ENCODE results near the gene KRT36. TPM values are rescaled to one million over a fixed set of nuclear protein-coding genes. Genes with fewer than 3 reads are reported as not detected.

The KRT36 gene
- total and polyA plus RNA-seq, 2 of the 8 experiments (the other 6 are each of a cell fraction or from before 2014, with no cell fraction given), result not detected

GRCh38 chr17:41529491-41529915 is 39.8 kb upstream of the KRT36 start:
- TF ChIP-seq KDM5A (IDR thresholded peaks at IDR 0.05; ENCODE audit: low read length), result no peak
- no peak for TF ChIP-seq CREB1 (IDR thresholded peaks at IDR 0.05)
- no peak for TF ChIP-seq ASH2L (IDR thresholded peaks at IDR 0.05; ENCODE audit: low read length)
- TF ChIP-seq USF2 (IDR thresholded peaks at IDR 0.05; ENCODE audit: low read length), result no peak
- Histone ChIP-seq H2BK5ac (ENCODE audit: low read depth, low read length) (peak overlapping the region; percentile 69; the same call in 1 of the 2 replicates), H3K9ac (replicated peaks in 1 of 4; ENCODE audit: extremely low read depth in 1 of 4, low read depth in 3 of 4, low read length in 3 of 4) (no peak overlapping the region), H3K4me3 (ENCODE audit: extremely low read depth in 1 of 4, insufficient read depth in 2 of 4, low read depth in 3 of 4, low read length in 4 of 4) (no peak overlapping the region), H2BK20ac (ENCODE audit: low read length) (no peak overlapping the region), H4K20me1 (replicated peaks in 1 of 2; ENCODE audit: control insufficient read depth in 1 of 2, insufficient read depth in 2 of 2, low read length in 2 of 2) (peaks cover 2 to 10% of the 10 kb centered on the region in 2 experiments), H3K4me2 (ENCODE audit: insufficient read depth in 1 of 2, low read depth in 2 of 2, low read length in 2 of 2) (peak overlapping the region; percentile 15 to 77; a peak in 1 of 4 replicates), H4K91ac (replicated peaks; ENCODE audit: insufficient read length, low read length) (no peak overlapping the region), H3K4ac (replicated peaks; ENCODE audit: insufficient read length, low read depth, low read length) (no peak overlapping the region), H3K4me1 (replicated peaks in 1 of 4; ENCODE audit: control insufficient read depth in 3 of 4, insufficient read depth in 4 of 4, low read length in 3 of 4) (peaks cover 2 to 19% (median 10%) of the 10 kb centered on the region in 4 experiments), H4K5ac (ENCODE audit: insufficient read length, low read depth, low read length) (no peak overlapping the region), H3K23ac (ENCODE audit: insufficient read length) (no peak overlapping the region), H3K27ac (ENCODE audit: low read depth, low read length) (no peak overlapping the region), H3K18ac (ENCODE audit: extremely low read depth, low read length) (no peak overlapping the region), H2BK15ac (ENCODE audit: low read length) (peak overlapping the region; percentile 74; the same call in 1 of the 2 replicates), H2AFZ (ENCODE audit: low read length) (no peak overlapping the region), H3K9me3 (ENCODE audit: insufficient read depth in 2 of 2, low read depth in 1 of 2, low read length in 1 of 2) (no peaks in the 10 kb centered on the region), H3K23me2 (ENCODE audit: low read depth, low read length) (peaks cover 6% of the 10 kb centered on the region; the same call in 1 of the 2 replicates), H3K56ac (replicated peaks; ENCODE audit: insufficient read length, low read depth, low read length) (no peak overlapping the region), H2BK12ac (ENCODE audit: low read depth, low read length) (peak overlapping the region; percentile 95), H3K79me1 (ENCODE audit: low read depth, low read length) (peaks cover 5% of the 10 kb centered on the region; the same call in 1 of the 2 replicates), H3K14ac (ENCODE audit: insufficient read length) (no peak overlapping the region), H3K36me3 (ENCODE audit: control insufficient read depth in 2 of 4, insufficient read depth in 4 of 4, low read length in 3 of 4) (peaks cover 6 to 15% (median 8%) of the 10 kb centered on the region in 4 experiments), H3K79me2 (ENCODE audit: control insufficient read depth in 1 of 2, insufficient read depth in 2 of 2, low read length in 2 of 2) (peaks cover 0 to 13% of the 10 kb centered on the region in 2 experiments; a peak in 3 of 4 replicates), H2BK120ac (replicated peaks; ENCODE audit: low read depth, low read length) (no peak overlapping the region), H2AK5ac (ENCODE audit: low read depth, low read length) (no peak overlapping the region), H3K27me3 (replicated peaks in 1 of 4; ENCODE audit: control insufficient read depth in 3 of 4, extremely low read depth in 1 of 4, insufficient read depth in 3 of 4, low read length in 3 of 4) (no peaks in the 10 kb centered on the region), H4K8ac (ENCODE audit: extremely low read depth, insufficient read depth, low read length) (no peak overlapping the region)
- POLR2A ChIA-PET (ENCODE audit: partially characterized antibody), result interaction anchor here (1.3 to 11.0 kb wide), 10 partner anchors 11 to 159 kb away, joined by 3 to 293 read pairs (median 16); partner anchors contain the start of genes EIF1 and KRT15
- CTCF ChIA-PET (ENCODE audit: partially characterized antibody), result interaction anchor here (0.8 to 7.4 kb wide), 9 partner anchors 19 to 135 kb away, joined by 3 to 79 read pairs (median 3); no protein-coding TSS in a partner anchor
- WGBS, 2 experiments (ENCODE audit: extremely low coverage in 1 of 2, insufficient coverage in 1 of 2, insufficient read length in 1 of 2, insufficient replicate concordance in 2 of 2, low coverage in 1 of 2, low lambda C conversion rate in 2 of 2, missing lambda C conversion rate in 1 of 2), result 62% methylated on average over 5 of the region's 5 CpGs; no CpG with 5 or more reads in 1 of the 2 experiments
- DNase-seq (ENCODE audit: low read depth in 1 of 2, low spot score in 2 of 2) (no peak), FAIRE-seq (no peak)
